Fibroblast of gingiva (primary cell): ENCODE data around the gene C10orf67.
A peak's percentile ranks its signal among the peaks of the same experiment; 100 is the strongest.
"Not testable (repeated sequence)": the region's sequence is repeated elsewhere in the genome, so short reads cannot be mapped to it uniquely, and the experiment has no call there.

Experiments used
- DNase-seq: peaks from one replicate; pipeline ENCODE4 v3.0.0-alpha.2; 2011; ENCODE audit warnings: low read depth

Gene C10orf67

DNA sequence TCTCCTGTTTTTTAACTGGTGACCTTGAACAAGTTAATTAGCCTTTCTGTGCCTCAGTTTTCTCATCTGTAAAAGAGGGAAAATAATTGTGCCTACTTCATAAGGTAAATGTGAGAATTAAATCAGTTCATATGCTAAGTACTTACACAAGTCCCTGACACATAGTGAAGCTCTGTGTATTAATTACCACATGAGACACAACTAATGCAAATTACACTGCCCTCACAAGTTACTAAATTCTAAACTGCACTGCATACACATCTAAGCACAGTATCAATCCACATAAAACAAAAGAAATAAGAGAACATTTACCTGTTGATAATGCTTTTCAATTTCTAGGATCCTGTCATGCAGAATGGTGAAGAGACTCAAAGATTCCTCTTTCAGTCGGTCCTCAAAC lies 22.5 kb downstream of the C10orf67 start:
- no peak for DNase-seq

DNA sequence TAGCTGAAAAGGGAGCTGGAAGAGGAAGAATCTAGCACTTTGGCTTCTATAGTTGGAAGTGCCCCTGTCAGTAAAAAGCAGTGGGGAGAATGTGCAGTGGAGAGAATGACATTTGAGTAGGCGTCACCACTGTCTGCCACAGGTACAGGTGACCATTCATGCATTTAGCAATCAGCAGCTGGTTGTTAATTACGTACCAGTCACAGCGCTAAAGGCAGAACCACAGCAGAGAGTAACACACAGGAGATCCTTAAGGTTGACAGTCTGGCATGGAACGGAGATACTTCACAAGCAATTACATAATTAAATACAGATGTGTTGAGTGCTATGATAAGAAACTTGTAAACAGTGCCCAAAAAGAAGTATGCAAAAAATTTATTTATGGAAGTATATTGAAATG lies 24.8 kb downstream of the C10orf67 start:
- no peak for DNase-seq

DNA sequence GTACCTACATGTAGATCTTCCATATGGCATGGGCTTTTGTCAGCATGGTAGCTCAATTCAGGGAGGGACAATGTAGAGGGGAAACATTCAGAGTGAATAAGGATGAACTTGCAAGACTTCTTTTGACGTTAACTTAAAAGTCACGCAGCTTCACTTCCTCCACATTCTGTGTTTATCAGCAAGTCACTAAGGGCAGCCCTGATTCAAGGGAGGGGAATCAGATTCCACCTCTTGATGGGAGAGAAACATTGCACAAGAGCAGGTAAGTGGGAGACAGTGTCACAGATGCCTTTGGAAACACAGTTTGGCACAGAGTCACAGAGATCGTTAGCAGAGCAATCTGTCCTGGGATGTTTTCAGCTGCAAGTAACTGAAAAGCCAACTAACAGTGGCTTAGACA lies 26.2 kb downstream of the C10orf67 start:
- no peak for DNase-seq

DNA sequence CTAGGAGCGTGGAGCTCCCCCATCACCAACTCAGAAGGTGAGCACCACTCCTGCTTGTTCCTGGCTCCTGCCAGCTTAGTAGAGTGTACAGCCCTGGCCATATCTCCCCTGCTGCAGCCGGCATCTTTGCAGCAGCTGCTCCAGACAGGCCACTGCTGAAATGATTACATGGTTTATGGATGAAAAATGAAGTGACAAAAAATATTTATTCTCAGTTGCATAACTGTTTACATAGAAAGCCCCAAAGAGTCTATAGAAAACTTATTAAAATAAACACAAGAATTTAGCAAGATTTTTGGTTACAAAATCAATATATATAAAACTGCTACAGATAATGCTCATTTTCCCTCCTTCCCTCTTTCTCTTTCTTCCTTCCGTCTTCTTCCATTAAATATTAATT lies 27.2 kb downstream of the C10orf67 start:
- DNase-seq, result no peak

DNA sequence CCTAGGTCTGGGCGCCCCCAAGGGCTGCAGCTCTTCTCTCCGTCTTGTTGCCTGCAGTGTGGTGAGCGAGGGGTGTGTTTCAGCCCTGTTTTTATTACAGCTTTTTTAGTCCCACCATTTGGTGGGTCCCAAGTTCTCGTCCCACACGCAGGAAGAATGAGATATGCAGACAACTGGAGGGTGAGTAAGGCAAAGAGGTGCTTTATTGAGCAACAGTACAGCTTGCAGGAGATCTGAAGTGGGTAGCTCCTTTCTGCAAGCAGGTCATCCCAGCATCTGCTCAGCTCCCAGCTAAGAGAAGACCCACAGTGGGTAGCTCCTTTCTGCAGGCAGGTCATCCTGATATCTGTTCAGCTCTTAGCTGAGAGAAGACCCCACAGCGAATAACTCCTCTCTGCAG lies 28.2 kb downstream of the C10orf67 start:
- no peak for DNase-seq

DNA sequence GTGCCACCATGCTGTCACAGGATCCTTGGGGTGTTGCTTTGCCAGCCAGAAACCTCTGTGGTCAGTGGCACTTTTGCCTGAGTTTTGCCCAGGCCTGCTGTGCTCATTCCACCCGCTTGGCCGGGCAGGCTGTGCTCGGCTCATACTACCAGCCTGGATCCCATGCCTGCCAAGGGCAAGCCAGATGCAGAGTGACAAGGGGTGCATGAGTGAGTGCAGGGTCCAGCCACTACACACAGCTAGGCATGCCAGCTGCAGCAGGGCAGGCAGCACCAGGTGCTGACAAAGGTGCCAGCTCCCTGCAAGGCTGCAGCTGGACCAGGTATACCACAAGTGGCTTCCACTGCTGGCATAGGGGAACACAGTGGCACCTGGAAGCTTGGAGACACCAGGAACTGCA lies 28.6 kb downstream of the C10orf67 start:
- no peak for DNase-seq

DNA sequence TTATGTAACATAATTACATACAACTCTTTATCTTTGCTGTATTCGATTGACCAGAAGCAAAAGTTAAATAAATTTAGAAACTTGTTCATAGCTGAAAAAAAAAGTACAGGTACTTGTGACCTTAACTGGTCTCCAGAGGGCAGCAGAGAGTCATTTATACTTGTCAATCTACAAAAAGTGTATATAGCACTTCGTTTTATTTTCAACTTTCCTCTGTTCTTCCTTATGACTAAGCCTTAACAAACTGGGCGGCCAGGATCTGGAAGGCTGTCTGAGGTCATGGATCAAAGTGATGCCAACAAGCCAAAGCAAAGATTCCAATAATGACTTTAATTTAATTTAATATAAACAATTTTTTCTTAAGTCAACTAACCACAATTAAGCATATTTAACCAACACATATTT lies 29.8 kb downstream of the C10orf67 start:
- peak; percentile 78 for DNase-seq

DNA sequence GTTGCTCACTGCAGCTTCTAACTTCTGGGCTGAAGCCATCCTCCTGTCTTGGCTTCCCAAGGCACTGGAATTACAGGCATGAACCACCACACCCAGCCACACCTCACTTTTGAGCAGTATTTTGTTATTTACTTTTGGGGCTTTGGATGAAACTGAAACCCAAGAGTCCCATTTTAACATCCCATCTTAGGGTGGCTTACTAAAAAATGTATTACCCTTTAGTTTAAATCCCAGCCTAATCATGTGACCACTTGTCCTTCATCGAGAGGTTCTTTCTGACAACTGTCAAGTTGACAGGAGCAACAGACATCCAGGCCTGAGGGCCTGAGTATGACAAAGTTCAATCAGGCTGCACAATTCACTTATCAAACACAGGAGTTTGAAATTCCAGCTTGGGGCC lies 33.6 kb downstream of the C10orf67 start:
- no peak for DNase-seq

DNA sequence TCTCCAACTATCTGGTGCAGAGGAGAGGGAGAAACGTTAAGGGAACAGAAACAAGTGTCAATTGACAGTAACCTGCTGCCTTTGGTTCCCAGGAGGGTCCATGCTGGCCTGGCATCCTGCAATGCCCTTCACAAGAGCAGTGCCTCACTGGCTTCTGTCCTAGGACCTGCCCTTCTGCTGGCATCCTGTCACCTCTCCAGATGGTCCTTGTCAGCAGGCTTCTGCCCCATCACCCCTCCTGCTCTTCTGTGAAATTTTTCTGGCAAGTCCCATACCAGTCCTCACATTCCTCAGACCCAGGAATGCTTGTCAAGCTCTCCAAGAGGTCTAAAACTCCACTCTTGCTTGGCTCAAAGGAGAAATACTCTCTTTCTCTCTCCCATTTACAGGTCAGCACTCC lies 34.2 kb downstream of the C10orf67 start:
- peak; percentile 28 for DNase-seq

DNA sequence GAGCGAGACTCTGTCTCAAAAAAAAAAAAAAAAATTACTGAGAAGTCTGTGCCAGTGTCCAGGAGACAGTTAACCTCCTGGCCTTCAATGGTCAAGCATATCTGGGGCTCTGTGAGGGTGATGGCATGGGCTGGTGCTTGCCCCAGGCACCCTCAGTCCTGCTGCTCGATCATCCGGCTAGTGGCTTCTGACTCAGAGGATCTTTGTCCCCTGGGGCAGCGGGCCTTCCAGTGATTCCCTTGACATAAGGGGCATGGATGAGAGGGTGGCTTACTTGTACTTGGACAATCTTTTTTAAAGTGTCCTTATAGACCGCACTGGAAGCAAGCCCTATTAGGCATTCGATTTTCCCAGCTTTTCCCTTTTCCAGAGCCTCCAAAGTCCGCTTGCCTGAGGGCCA lies 44.6 kb downstream of the C10orf67 start:
- DNase-seq, result not testable (repeated sequence)

DNA sequence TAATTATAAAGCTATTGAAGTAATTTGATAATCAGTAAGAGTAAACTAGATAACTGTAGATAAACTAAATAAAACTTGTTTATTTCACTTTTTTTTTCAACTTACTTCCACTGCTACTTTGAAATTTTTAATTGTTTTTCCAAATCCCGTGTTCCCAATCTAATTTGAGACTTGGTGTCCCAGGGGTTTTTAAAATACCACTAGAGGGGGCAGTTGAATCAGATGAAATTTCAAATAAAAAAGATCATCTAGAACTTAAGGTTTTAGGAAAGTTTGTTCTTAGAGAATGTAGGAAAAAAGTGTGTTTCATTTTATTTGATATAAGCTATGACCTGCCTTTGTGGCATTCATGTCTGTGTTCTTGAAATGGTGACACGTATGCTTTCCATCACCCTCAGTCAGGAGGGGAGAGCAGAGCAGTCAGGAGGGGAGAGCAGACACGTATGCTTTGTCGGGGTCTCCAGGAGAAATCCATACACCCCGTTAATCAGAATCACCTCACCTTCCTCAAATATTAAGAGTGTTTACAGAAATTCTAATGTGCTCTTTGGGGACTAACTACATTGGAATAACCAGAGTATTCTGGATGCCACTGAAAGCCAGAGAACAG lies 49.9 kb downstream of the C10orf67 start:
- DNase-seq, result no peak

DNA sequence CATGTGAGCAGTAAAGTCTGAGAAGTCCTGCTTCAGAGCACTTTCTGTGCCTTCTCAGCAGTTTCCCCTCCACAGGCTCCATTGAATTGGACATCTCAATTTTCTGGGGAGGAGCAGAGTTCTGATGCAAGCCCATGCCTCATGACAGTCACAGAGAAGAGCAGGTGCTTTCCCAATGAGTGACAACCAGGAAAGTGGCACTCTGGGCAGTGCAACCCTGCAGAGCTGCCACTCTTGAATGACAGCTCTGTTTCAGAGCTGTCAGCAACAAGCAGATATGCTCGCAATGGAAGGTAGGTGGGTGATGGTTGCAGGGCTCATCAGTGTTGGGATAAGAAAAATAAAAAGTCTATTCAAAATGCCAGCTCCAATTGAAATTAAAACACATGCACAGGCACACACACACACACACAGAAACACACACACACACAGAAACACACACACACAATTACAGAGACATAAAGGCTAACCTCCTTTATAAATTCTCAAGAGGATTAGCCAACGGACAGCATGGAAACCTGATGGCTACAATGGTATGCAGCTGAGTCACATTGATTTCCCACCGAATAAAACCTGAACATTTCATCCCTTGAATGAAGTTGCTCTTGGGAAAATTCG lies 50.5 kb downstream of the C10orf67 start:
- DNase-seq, result no peak

DNA sequence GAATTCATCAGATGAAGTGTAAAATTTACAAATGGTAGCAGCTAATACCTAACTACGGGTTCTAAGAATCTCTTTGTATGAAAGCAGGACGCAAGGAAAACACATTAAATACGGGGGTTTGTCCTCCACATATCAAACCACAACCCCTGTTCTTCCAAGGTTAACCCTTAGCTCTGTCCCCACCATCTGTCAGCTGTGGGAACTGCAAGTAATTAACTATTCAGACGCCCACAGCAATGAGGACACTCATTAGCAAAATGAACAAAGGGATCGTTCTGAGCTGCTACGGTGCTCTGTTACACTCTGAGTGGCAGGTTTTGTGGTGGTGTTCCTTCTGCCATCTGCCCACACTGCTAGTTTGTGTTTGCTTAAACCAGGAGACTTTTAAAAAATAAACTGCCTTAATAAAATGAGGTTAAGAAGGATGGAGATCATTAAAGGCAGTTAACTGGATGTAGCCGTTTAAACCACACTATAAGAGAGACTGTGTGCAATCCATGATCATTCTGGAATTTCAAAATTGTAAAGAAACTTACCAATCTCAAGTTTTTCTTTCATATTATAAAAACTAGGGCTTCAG lies 51.4 kb downstream of the C10orf67 start:
- peak; percentile 10 for DNase-seq

DNA sequence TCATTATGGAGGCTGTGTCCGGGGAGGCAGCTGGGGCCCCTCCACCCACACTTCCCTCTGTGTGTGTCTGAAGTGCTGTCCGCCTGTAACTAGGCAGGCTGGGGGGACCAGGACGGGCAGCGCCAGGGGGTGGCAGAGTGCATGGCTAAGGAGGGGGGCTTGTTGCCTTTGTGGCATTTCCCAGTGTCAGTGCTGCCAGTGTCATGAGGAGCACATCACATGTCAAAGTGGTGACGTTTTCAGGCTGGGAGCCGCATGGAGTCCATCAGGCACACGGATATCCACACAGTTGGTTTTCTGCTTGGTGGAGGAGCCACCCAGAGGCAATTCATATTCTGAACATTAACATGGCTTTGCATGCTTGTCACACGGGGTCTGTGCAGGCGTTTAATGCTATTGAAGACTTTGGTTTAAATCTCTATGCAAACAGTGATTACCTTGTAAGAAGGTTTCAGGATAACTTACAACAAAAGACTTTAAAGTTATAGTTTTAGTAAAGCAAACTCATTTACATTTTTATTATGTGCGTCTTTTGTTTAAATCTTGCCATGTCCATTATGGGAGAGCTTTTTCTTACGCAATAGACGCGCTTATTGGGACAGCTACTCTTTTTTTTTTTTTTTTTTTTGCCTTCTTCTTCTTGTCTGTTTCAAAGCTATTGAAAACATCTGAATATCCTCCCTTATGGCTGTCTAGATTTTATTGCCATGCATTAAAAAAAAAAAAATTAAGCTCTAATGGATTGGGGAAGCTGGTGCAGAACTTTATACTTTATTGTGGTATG lies 52.9 kb downstream of the C10orf67 start:
- no peak for DNase-seq

DNA sequence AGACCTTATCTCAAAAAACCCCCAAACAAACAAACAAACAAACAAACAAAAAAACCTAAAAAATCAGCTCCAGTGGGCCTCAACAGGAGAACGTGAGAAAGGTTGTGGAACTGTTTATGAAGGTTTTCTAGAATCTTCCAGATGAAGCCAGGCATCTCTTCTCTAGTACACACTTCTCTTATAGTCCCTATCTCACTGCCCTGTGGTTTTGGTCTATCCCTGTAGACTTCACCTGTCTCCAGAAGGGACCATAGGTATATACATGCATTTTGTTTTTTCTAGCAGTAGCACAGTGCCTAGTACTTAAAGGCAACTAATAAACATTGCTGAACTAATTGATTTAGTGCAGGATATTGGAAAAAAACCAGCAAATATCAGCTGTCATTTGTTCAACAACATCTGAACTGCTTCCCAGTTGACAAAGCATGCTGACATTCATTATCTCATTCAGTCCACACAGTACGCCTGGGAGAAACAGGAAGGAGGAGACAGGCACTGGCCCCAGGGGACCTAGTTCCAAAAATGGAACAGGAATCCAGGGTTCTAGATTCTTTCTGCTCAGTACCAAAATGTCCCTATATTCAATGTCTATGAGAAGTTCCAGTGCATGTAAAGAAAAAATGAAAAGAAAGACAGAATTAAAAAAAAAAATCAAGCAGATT lies 59.8 kb downstream of the C10orf67 start:
- no peak for DNase-seq

DNA sequence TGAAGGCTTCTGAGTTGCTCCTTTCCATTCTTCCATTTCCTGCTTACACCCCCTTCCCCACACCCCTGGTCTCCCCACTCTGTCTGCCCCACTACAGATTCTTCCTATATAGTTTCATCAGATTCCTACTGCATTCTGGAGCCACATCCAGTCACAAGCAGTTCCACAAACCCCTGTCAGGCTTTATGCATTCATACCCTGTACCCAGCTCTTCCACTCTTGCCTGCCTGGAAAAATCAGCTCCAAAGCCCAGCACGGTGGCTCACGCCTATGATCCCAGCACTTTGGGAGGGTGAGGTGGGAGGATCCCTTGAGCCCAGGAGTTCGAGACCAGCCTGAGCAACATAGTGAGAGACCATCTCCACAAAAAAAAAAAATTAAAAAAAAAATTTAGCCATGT lies 60.4 kb downstream of the C10orf67 start:
- DNase-seq, result no peak

DNA sequence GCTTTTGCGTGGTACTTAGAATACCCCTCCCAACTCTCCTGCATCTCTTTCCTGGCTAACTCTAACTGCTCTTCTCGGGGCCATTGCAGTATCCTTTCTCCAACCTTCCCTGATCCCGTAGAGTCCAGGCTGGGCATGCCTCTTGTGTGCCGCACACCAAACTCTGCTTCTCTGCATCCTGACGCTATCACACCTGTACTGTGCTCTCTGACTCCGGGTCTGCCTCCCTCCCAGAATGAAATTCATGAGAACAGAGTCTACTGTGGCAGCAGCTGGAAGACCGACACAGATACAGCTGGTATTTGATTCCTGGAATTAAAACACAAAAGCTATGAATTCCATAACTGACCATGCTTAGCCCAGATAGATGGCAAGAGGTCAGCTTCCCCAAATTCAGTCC lies 60.9 kb downstream of the C10orf67 start:
- no peak for DNase-seq

DNA sequence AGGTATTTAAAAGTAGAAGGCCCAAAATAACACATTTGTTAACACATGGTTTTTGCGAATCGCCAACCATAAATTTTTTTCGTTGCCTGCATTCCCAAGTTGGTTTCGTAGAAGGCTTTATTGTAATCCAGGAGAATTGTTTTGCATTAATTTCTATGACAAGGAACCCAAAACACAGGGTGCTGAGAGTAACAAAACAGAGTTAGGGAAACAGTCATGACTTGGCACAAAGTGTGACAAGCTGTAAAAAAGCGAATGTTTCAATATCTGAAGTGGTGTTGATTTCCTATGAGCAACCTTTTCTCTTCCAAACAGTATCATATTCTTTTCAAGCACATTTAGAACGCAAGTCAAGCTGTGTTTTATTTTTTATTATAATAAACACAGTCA lies 63.6 kb downstream of the C10orf67 start:
- DNase-seq, result no peak

DNA sequence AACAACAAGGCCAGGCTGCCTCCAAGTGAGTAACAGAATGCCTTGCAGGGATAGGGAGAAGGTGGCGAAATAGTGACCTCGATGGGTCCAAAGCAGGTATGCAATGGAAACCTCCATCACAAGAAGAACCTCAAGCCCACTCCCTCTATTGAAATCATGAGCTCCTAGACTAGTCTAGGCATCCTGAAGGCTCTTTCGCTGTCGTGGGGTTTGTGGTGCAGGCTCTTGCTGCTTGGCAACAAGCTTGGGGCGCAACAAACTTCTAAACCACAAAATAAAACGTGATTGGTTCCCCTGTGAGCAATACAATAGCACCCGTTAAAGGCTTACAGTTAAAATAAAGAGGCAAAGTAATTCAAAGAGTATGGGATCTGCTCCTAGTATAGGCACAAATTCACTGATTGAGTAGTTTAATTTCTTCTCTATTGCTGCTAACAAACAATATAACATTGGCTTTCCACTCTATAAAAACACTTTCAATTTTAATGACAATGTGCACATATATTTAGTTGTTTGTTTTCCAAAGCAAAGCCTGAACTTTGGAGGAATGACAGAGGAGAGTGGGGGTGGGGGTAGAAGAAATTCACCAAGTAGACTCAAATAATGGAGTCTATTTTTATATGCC lies 64.1 kb downstream of the C10orf67 start:
- no peak for DNase-seq

DNA sequence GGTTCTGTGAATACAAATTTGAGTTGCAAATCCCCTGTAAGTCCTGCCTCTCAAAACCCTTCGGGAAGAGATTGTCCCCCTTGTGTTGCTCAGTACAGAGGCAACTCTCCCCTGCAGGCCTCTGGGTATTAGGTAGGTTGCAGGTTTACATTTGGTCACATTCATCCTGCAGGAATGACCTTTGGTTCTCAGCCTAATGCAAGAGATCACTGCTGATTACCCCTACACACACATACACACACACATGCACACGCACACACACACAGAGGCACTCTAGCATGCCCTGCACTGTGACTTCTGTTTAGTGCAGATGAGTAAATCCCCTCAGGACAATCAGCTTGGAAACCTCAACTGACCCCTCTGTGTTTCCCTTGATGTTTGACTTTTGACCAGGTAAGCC lies 69.2 kb downstream of the C10orf67 start:
- no peak for DNase-seq

DNA sequence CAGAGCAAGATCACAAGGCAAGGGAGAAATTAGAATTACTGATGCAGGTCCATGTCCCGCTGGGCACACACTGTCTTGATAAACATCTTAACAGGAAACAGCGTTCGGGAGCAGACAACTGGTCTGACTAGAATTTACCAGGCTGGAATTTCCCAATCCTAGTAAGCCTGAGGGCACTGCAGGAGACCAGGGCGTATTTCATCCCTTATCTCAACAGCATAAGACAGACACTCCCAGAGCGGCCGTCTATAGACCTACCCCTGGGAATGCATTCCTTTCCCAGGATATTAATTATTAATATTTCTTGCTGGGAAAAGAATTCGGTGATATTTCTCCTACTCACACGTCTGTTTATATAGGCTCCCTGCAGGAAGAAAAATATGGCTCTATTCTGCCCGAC lies 70.4 kb downstream of the C10orf67 start:
- DNase-seq, result not testable (repeated sequence)

DNA sequence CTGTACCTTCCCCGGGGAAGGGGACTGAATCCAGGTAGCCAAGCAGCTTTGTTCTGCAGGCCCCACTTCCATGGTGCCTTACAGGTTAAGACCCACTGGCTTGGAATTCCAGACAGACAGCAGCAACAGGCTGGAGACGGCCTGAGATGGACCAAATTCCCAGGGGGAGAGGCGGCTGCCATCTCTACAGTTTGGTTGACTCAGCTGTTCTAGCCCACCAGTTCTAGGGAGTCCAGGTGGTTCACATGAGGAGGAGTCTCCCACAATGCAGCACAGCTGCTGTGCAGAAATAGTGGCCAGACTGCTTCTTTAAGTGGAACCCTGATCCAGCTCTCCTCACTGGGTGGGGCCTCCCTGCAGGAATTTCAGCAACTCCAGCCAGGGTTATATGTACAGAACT lies 74.1 kb downstream of the C10orf67 start:
- DNase-seq, result no peak
